GM18907 (cell line): Measurements from ENCODE around the gene ZNF555.
"Not testable (repeated sequence)": the region's sequence is repeated elsewhere in the genome, so short reads cannot be mapped to it uniquely, and the experiment has no call there.

Source experiments
- ATAC-seq: cut with Tn5 transposase; IDR thresholded peaks from one replicate; pipeline ENCODE4 v1.9.1; 2021; ENCODE audit warnings: mild to moderate bottlenecking, moderate library complexity; ENCODE audit not compliant: unreplicated experiment

The ZNF555 gene

GRCh38 chr19:2866495-2867024, 25.3 kb downstream of the ZNF555 start:
- ATAC-seq: no peak

- no peak for ATAC-seq
Observed at GRCh38 chr19:2867025-2867991, 26.0 kb downstream of the ZNF555 start, which contains the start of gene ZNF556. Gene ZNF556, plus strand, starts transcription at chr19:2867335. Its CDS starts 87 bp downstream, at chr19:2867422.

GRCh38 chr19:2869618-2870017, 28.3 kb downstream of the ZNF555 start:
- no peak for ATAC-seq

- ATAC-seq: not testable (repeated sequence)
Observed at GRCh38 chr19:2872175-2872574, 30.9 kb downstream of the ZNF555 start.

- no peak for ATAC-seq
Observed at GRCh38 chr19:2877398-2878331, 36.4 kb downstream of the ZNF555 start.

- no peak for ATAC-seq
Observed at GRCh38 chr19:2883686-2884439, 42.6 kb downstream of the ZNF555 start.

GRCh38 chr19:2885736-2886135, 44.5 kb downstream of the ZNF555 start:
- no peak for ATAC-seq

GRCh38 chr19:2887391-2887914, 46.2 kb downstream of the ZNF555 start:
- ATAC-seq: no peak

- ATAC-seq: no peak
Observed at GRCh38 chr19:2888731-2889224, 47.5 kb downstream of the ZNF555 start.

GRCh38 chr19:2890531-2890930, 49.3 kb downstream of the ZNF555 start:
- ATAC-seq: not testable (repeated sequence)

- ATAC-seq: no peak
Observed at GRCh38 chr19:2896694-2897093, 55.4 kb downstream of the ZNF555 start.

- ATAC-seq: peak; percentile 93
Observed at GRCh38 chr19:2900296-2901252, 59.3 kb downstream of the ZNF555 start, which contains the start of gene ZNF57. Gene ZNF57, plus strand, starts transcription at chr19:2900928. Its CDS starts 118 bp downstream, at chr19:2901046.

- no peak for ATAC-seq
Observed at GRCh38 chr19:2902590-2903218, 61.4 kb downstream of the ZNF555 start.

GRCh38 chr19:2903326-2903725, 62.1 kb downstream of the ZNF555 start:
- ATAC-seq: not testable (repeated sequence)

GRCh38 chr19:2905918-2906519, 64.7 kb downstream of the ZNF555 start:
- no peak for ATAC-seq

- ATAC-seq: no peak
Observed at GRCh38 chr19:2906631-2907195, 65.4 kb downstream of the ZNF555 start.
